IPS-18a (cell line): ENCODE data around the gene SVIL.
"Not testable (repeated sequence)": the region's sequence is repeated elsewhere in the genome, so short reads cannot be mapped to it uniquely, and the experiment has no call there.

Experiments used
- H3K27ac ChIP-seq: one replicate; pipeline ENCODE4 v1.5.1; 2013; ENCODE audit warnings: low read length
- H3K27me3 ChIP-seq: one replicate; pipeline ENCODE4 v1.6.1; 2013; ENCODE audit warnings: mild to moderate bottlenecking, low read length; ENCODE audit not compliant: control insufficient read depth, insufficient read depth
- H3K36me3 ChIP-seq: one replicate; pipeline ENCODE4 v1.6.1; 2013; ENCODE audit warnings: low read depth, low read length; ENCODE audit not compliant: control insufficient read depth
- H3K4me1 ChIP-seq: one replicate; pipeline ENCODE4 v1.6.1; 2013; ENCODE audit warnings: low read depth, low read length; ENCODE audit not compliant: control insufficient read depth
- H3K4me3 ChIP-seq: one replicate; pipeline ENCODE4 v1.5.1; 2013; ENCODE audit warnings: low read length
- H3K9ac ChIP-seq: one replicate; pipeline ENCODE4 v1.6.1; 2013; ENCODE audit warnings: mild to moderate bottlenecking, low read length, moderate library complexity
- H3K9me3 ChIP-seq: one replicate; pipeline ENCODE4 v1.6.1; 2013; ENCODE audit warnings: low read depth, low read length; ENCODE audit not compliant: control insufficient read depth

Gene SVIL

DNA sequence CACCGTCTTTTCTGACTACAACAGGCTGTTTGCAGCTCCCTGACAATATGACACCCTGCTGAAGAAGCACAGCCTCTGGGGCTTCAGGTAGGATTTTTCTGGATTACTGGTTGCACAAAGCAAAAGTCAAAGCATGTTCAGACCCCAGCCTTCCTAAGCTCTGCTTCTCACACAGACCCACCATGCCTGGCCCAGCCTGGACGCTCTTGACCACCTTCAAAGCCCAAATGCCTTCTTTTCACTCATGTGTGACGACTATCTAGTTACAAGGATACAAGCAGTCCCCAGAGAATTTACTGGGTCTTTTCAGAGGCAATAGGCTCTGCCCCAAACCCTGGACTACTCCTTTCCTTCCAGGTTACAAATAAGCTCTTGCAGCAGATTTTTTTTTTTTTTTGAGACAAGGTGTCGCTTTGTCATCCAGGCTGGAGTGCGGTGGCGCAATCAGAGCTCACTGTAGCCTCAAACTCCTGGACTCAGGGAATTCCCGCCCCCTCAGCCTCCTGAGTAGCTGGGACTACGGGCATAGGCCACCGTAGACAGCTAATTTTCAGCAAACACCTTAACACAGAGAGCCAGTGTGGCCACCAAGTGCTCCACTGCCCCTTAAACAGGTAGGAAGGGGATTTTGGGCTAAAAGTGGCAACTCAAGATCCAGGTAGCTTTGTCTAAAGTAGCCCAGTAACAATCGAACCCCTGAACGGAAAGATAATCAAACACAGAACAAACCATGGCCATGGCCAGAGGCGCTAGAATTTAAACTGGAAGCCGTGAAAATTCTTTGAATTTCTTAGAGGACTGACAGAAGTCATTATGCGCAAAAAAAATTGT lies 16.2 kb downstream of the SVIL start:
- peak overlapping the region; percentile 49 for H3K27ac ChIP-seq
- H3K27me3 ChIP-seq: no peaks in the 10 kb centered on the region
- H3K36me3 ChIP-seq: no peaks in the 10 kb centered on the region
- H3K9ac ChIP-seq: no peak overlapping the region
- H3K4me1 ChIP-seq: peaks cover 20% of the 10 kb centered on the region
- H3K4me3 ChIP-seq: no peak overlapping the region
- H3K9me3 ChIP-seq: no peaks in the 10 kb centered on the region

DNA sequence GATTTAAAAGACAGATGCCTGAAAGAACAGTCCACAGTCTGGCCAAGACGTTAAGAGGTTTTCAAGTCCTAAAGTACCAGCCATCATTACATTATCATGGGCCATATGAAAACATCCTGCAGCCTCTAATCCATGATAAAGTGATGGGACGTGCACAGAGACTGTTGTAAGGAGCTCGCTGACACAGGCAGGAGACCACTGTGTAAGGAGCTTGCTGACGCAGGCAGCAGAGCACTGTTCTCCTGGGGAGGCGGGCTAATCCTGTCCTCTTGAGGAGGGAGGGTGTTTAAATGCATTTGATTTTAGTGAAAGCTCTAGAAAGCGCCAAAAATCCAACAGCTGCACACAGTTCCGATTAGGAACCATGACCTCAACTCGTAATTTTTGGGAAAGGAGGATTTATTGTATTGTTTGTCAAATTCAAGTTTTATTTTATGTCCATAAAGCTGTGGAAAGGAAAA lies 16.9 kb downstream of the SVIL start:
- no peak overlapping the region for H3K9ac ChIP-seq
- peaks cover 20% of the 10 kb centered on the region for H3K4me1 ChIP-seq
- no peaks in the 10 kb centered on the region for H3K9me3 ChIP-seq

DNA sequence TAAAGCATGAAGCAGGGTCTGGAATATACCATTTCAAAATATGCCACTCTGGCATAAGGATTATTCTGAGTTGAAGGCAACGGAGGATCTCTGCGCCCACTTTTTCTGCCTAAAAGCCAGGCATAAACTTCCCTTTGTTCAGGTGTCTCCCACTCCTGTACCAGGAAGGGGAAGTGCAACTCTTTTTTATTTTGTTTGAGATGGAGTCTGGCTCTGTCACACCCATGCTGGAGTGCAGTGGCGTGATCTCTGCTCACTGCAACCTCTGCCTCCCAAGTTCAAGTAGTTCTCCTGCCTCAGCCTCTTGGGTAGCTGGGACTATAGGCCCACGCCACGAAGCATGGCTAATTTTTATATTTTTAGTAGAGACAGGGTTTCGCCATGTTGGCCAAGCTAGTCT lies 18.2 kb downstream of the SVIL start:
- peaks cover 20% of the 10 kb centered on the region for H3K4me1 ChIP-seq

More for the DNA sequence above, 16.9 kb downstream of the SVIL start:
- H3K36me3 ChIP-seq: no peaks in the 10 kb centered on the region
- no peaks in the 10 kb centered on the region for H3K27me3 ChIP-seq
- H3K4me3 ChIP-seq: no peak overlapping the region
- H3K27ac ChIP-seq: no peak overlapping the region

GRCh38 chr10:29615195-29615594 lies 19.6 kb downstream of the SVIL start:
- Histone ChIP-seq H3K27me3 (no peaks in the 10 kb centered on the region), H3K9ac (no peak overlapping the region)

More for the DNA sequence above, 18.2 kb downstream of the SVIL start:
- Histone ChIP-seq H3K9me3 (no peaks in the 10 kb centered on the region), H3K4me3 (no peak overlapping the region), H3K9ac (no peak overlapping the region), H3K27me3 (no peaks in the 10 kb centered on the region), H3K27ac (no peak overlapping the region), H3K36me3 (no peaks in the 10 kb centered on the region)

GRCh38 chr10:29614289-29614688 lies 20.5 kb downstream of the SVIL start:
- not testable (repeated sequence) for H3K9ac ChIP-seq, H3K4me3 ChIP-seq, H3K9me3 ChIP-seq, H3K36me3 ChIP-seq, H3K27ac ChIP-seq, H3K27me3 ChIP-seq
- H3K4me1 ChIP-seq: peaks cover 16% of the 10 kb centered on the region

More at GRCh38 chr10:29615195-29615594, 19.6 kb downstream of the SVIL start:
- Histone ChIP-seq H3K36me3 (no peaks in the 10 kb centered on the region), H3K27ac (no peak overlapping the region), H3K9me3 (no peaks in the 10 kb centered on the region), H3K4me3 (no peak overlapping the region), H3K4me1 (peaks cover 16% of the 10 kb centered on the region)

DNA sequence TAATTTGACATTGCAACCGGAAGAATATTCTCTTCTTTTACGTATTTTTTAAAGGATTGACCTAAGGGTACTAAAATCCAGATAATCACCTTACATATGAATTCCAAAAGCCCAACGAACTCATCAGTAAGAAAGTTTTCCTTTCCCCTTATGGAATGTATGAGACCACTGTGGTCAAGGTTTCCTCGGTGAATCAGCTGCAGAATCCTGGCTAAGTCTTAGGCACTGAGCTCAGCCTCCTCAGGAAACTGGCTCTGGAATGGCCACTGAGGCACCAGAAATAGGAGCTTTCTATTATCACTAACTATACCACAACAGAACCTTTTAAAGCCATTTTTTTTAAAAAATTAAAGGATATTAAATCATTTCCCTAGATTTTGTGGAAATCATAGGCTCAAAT lies 21.0 kb downstream of the SVIL start:
- Histone ChIP-seq H3K4me1 (peaks cover 12% of the 10 kb centered on the region), H3K27me3 (no peaks in the 10 kb centered on the region), H3K9ac (no peak overlapping the region), H3K27ac (no peak overlapping the region), H3K9me3 (no peaks in the 10 kb centered on the region), H3K4me3 (no peak overlapping the region), H3K36me3 (no peaks in the 10 kb centered on the region)

- Histone ChIP-seq H3K27ac (no peak overlapping the region), H3K9me3 (no peaks in the 10 kb centered on the region), H3K4me1 (peaks cover 6% of the 10 kb centered on the region)
Observed at GRCh38 chr10:29613196-29613595, 21.6 kb downstream of the SVIL start.

GRCh38 chr10:29612657-29613056 lies 22.1 kb downstream of the SVIL start:
- H3K36me3 ChIP-seq: no peaks in the 10 kb centered on the region
- H3K9me3 ChIP-seq: no peaks in the 10 kb centered on the region
- no peaks in the 10 kb centered on the region for H3K27me3 ChIP-seq
- H3K4me1 ChIP-seq: peaks cover 1% of the 10 kb centered on the region
- H3K4me3 ChIP-seq: no peak overlapping the region
- H3K27ac ChIP-seq: no peak overlapping the region
- H3K9ac ChIP-seq: no peak overlapping the region

More at GRCh38 chr10:29613196-29613595, 21.6 kb downstream of the SVIL start:
- Histone ChIP-seq H3K4me3 (no peak overlapping the region), H3K36me3 (no peaks in the 10 kb centered on the region), H3K27me3 (no peaks in the 10 kb centered on the region), H3K9ac (no peak overlapping the region)

DNA sequence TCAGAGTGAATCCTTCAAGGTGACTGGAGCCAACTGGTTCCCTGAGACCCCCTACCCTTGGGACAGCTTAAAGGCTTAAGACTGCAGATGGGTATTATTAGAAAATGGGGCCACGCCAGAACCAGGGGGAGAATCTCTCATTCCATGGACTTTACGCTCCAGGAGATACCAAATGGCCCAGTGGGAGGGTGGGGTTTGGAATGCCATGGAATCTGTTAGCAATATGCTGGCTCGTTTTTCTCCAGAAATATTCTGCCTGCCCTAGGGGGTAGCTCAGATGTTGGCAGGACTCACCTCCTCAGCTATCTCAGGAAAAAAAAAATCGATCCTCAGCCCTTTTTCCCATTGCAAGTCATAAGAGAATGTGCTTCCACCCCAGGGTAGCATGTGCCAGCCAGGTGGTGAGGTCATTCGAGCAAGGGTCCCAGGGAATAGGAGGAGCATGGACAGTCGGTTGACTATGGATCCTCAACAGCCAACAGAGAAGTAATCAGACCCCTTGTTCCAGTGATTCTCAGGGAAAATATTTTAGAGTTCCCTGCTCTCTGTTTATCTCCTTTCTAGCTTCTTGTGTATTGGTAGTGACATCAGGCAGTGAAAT lies 22.9 kb downstream of the SVIL start:
- Histone ChIP-seq H3K27me3 (no peaks in the 10 kb centered on the region), H3K4me3 (no peak overlapping the region), H3K4me1 (no peaks in the 10 kb centered on the region), H3K36me3 (no peaks in the 10 kb centered on the region), H3K9me3 (no peaks in the 10 kb centered on the region), H3K27ac (no peak overlapping the region), H3K9ac (no peak overlapping the region)

GRCh38 chr10:29610876-29611647 lies 23.7 kb downstream of the SVIL start:
- H3K27ac ChIP-seq: no peak overlapping the region
- no peaks in the 10 kb centered on the region for H3K9me3 ChIP-seq
- no peak overlapping the region for H3K4me3 ChIP-seq

DNA sequence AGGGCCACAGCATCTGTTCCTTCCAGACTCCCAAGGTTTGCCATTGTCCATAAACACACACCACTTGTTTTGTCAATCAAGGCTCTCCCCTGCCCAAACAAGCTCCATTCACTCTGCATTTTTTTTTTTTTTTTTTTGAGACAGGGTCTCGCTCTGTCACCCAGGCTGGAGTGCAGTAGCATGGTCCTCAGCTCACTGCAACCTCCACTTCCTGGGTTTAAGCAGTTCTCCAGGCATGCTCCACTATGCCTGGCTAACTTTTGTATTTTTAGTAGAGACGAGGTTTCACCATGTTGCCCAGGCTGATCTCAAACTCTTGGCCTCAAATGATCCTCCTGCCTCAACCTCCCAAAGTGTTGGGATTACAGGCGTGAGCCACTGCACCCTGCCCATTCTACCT lies 24.4 kb downstream of the SVIL start:
- not testable (repeated sequence) for H3K9me3 ChIP-seq, H3K36me3 ChIP-seq

More at GRCh38 chr10:29610876-29611647, 23.7 kb downstream of the SVIL start:
- Histone ChIP-seq H3K4me1 (no peaks in the 10 kb centered on the region), H3K27me3 (no peaks in the 10 kb centered on the region), H3K36me3 (no peaks in the 10 kb centered on the region), H3K9ac (no peak overlapping the region)

More for the DNA sequence above, 24.4 kb downstream of the SVIL start:
- H3K4me1 ChIP-seq, H3K27me3 ChIP-seq, H3K27ac ChIP-seq, H3K9ac ChIP-seq, H3K4me3 ChIP-seq: not testable (repeated sequence)
